ENCODE data around the gene EVA1A. TPM values are rescaled to one million over a fixed set of nuclear protein-coding genes. Genes with fewer than 3 reads are reported as not detected.

EVA1A gene
- polyA plus RNA-seq, 2 of the 4 experiments (the other 2 are of a cell fraction): 2.5 to 19.0 TPM

GRCh38 chr2:75460630-75461029 is 100.1 kb downstream of the EVA1A start:
- TF ChIP-seq EP300 (IDR thresholded peaks at IDR 0.05) (no peak), KDM5A (IDR thresholded peaks at IDR 0.05) (no peak), CBX8 (IDR thresholded peaks at IDR 0.05) (no peak), CBX2 (IDR thresholded peaks at IDR 0.05; ENCODE audit: borderline replicate concordance, low read depth) (no peak), RAD21 (conservative IDR thresholded peaks at IDR 0.05 in 1 of 2, IDR thresholded peaks at IDR 0.05 in 1 of 2) (no peak), BHLHE40 (IDR thresholded peaks at IDR 0.05; ENCODE audit: low read depth, low read length) (no peak), JUN (IDR thresholded peaks at IDR 0.05) (no peak)
- TF ChIP-seq, protein P1, sequence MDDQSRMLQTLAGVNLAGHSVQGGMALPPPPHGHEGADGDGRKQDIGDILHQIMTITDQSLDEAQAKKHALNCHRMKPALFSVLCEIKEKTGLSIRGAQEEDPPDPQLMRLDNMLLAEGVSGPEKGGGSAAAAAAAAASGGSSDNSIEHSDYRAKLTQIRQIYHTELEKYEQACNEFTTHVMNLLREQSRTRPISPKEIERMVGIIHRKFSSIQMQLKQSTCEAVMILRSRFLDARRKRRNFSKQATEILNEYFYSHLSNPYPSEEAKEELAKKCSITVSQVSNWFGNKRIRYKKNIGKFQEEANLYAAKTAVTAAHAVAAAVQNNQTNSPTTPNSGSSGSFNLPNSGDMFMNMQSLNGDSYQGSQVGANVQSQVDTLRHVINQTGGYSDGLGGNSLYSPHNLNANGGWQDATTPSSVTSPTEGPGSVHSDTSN (IDR thresholded peaks at IDR 0.05): no peak
- Histone ChIP-seq H3K4me2 (no peak overlapping the region), H3K9me3 (no peaks in the 10 kb centered on the region), H3K27ac (no peak overlapping the region), H3K4me3 (no peak overlapping the region), H3K4me1 (no peaks in the 10 kb centered on the region)
- DNase-seq (ENCODE audit: low read depth in 1 of 2, low spot score in 1 of 2): no peak
- ChIA-PET POLR2A (no interaction called here), CTCF (interaction anchor here (0.6 to 10.6 kb wide), 4 partner anchors 10 to 175 kb away, joined by 3 to 139 read pairs (median 3); no protein-coding TSS in a partner anchor)
- FAIRE-seq: no peak
- ATAC-seq: no peak
- 64% methylated on average over 2 of the region's 2 CpGs for WGBS (ENCODE audit: missing lambda C conversion rate)

- FAIRE-seq (no peak), ATAC-seq (no peak), DNase-seq (ENCODE audit: low read depth in 1 of 2, low spot score in 1 of 2) (no peak)
- Histone ChIP-seq H3K4me3 (no peak overlapping the region), H3K9me3 (no peaks in the 10 kb centered on the region), H3K4me2 (no peak overlapping the region), H3K4me1 (no peaks in the 10 kb centered on the region), H3K27ac (no peak overlapping the region)
- TF ChIP-seq MAFK (IDR thresholded peaks at IDR 0.05; ENCODE audit: partially characterized antibody) (peak; percentile 98), EHMT2 (IDR thresholded peaks at IDR 0.05; ENCODE audit: low read depth) (no peak), RCOR1 (IDR thresholded peaks at IDR 0.05; ENCODE audit: low read depth, low read length) (no peak), GATA3 (IDR thresholded peaks at IDR 0.05; ENCODE audit: borderline replicate concordance) (no peak), ESRRA (IDR thresholded peaks at IDR 0.05; ENCODE audit: borderline replicate concordance, low read length) (no peak), EHF (CRISPR knock-in tag; IDR thresholded peaks at IDR 0.05) (no peak), PHF8 (IDR thresholded peaks at IDR 0.05; ENCODE audit: borderline replicate concordance, low read depth) (no peak)
- ChIA-PET POLR2A (no interaction called here), CTCF (interaction anchor here (1.0 to 10.6 kb wide), 3 partner anchors 12 to 169 kb away, joined by 3 to 139 read pairs (median 5); no protein-coding TSS in a partner anchor)
- 34% methylated on average over 14 of the region's 14 CpGs for WGBS (ENCODE audit: missing lambda C conversion rate)
Measured at GRCh38 chr2:75459565-75460310, 101.0 kb downstream of the EVA1A start.

DNA sequence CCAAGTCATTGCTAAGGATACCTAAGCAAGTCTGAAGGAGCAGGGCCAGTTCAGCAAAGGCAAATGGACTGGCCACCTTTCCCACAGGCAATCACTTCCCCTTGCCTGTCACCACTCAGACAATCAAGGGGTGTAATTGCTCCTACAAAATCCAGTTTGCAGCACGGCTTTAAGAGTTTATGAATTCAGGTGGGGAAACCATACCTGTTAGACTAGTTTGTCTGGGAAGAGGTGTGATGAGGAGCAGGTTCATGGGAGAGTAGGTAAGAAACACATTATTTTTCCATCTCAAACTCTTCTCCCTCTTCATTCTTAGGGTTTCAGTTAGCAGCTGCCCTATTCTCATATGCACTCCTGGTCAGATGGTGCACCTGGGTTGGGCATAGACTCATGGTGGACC is 102.5 kb downstream of the EVA1A start:
- no peak overlapping the region for H3K4me2 ChIP-seq
- FAIRE-seq: no peak
- TF ChIP-seq HOXB5 (CRISPR knock-in tag; IDR thresholded peaks at IDR 0.05) (no peak), PHF8 (IDR thresholded peaks at IDR 0.05; ENCODE audit: borderline replicate concordance, low read depth) (no peak), ZNF302 (CRISPR knock-in tag; IDR thresholded peaks at IDR 0.05) (no peak), MAFK (IDR thresholded peaks at IDR 0.05; ENCODE audit: partially characterized antibody) (no peak), ZSCAN20 (CRISPR knock-in tag; IDR thresholded peaks at IDR 0.05) (no peak), FOSB (CRISPR knock-in tag; IDR thresholded peaks at IDR 0.05) (no peak), HOXB13 (CRISPR knock-in tag; IDR thresholded peaks at IDR 0.05; ENCODE audit: low read depth) (no peak), ZC3H11A (IDR thresholded peaks at IDR 0.05) (no peak), USF2 (IDR thresholded peaks at IDR 0.05) (no peak), ESRRA (IDR thresholded peaks at IDR 0.05; ENCODE audit: borderline replicate concordance, low read length) (no peak), NPAS2 (CRISPR knock-in tag; IDR thresholded peaks at IDR 0.05; ENCODE audit: borderline replicate concordance) (no peak), HOXA7 (CRISPR knock-in tag; IDR thresholded peaks at IDR 0.05) (no peak), HMGXB4 (CRISPR knock-in tag; IDR thresholded peaks at IDR 0.05; ENCODE audit: borderline replicate concordance) (no peak), RFX5 (IDR thresholded peaks at IDR 0.05) (no peak), ELK1 (IDR thresholded peaks at IDR 0.05; ENCODE audit: low read depth, low read length) (no peak), MAZ (IDR thresholded peaks at IDR 0.05; ENCODE audit: borderline replicate concordance, low read depth, low read length) (no peak), CEBPB (IDR thresholded peaks at IDR 0.05) (no peak), EHF (CRISPR knock-in tag; IDR thresholded peaks at IDR 0.05) (no peak)
- no peak for ATAC-seq
- no peaks in the 10 kb centered on the region for H3K9me3 ChIP-seq
- H3K4me1 ChIP-seq: no peaks in the 10 kb centered on the region
- 9% methylated on average over 1 of the region's 1 CpG for WGBS (ENCODE audit: missing lambda C conversion rate)
- CTCF ChIA-PET: interaction anchor here (0.6 to 10.6 kb wide), 4 partner anchors 12 to 360 kb away, joined by 3 to 139 read pairs (median 13); no protein-coding TSS in a partner anchor
- no peak overlapping the region for H3K27ac ChIP-seq
- POLR2A ChIA-PET: no interaction called here
- no peak for DNase-seq (ENCODE audit: low read depth in 1 of 2, low spot score in 1 of 2)
- H3K4me3 ChIP-seq: no peak overlapping the region
